GM23338 (cell line): ENCODE data around the gene MICAL2. TPM values are rescaled to one million over a fixed set of nuclear protein-coding genes. Genes with fewer than 3 reads are reported as not detected.
A peak's percentile ranks its signal among the peaks of the same experiment; 100 is the strongest.

Experiments
- ATAC-seq: fragments of 200-7000 bp; cut with Tn5 transposase; 3 replicates; pipeline ENCODE4 v1.9.1; 2020
- DNase-seq: peaks from one replicate; pipeline ENCODE4 v3.0.0-alpha.2; 2015; ENCODE audit warnings: low spot score
- H2AFZ ChIP-seq: fragments of 200-600 bp; sonication (generic); 2 replicates; pipeline ENCODE4 v1.8.0; 2016; ENCODE audit warnings: antibody characterized with exemption, mild to moderate bottlenecking, moderate library complexity
- H3F3A ChIP-seq: fragments of 200-600 bp; sonication (generic); replicated peaks from 2 replicates; pipeline ENCODE4 v1.8.0; 2017; ENCODE audit warnings: antibody characterized with exemption, mixed run types, low read depth
- H3K27ac ChIP-seq: fragments of 200-600 bp; sonication (generic); 2 replicates; pipeline ENCODE4 v1.6.1; 2016; ENCODE audit warnings: low read depth
- H3K27me3 ChIP-seq: fragments of 200-600 bp; sonication (generic); 2 replicates; pipeline ENCODE4 v1.8.0; 2016; ENCODE audit warnings: mild to moderate bottlenecking, mixed run types, moderate library complexity; ENCODE audit not compliant: insufficient read depth
- H3K36me3 ChIP-seq: fragments of 200-600 bp; sonication (generic); 2 replicates; pipeline ENCODE4 v1.8.0; 2016; ENCODE audit warnings: mild to moderate bottlenecking; ENCODE audit not compliant: insufficient read depth
- H3K4me1 ChIP-seq: fragments of 200-600 bp; sonication (generic); 2 replicates; pipeline ENCODE4 v1.8.0; 2016; ENCODE audit warnings: mild to moderate bottlenecking, moderate library complexity; ENCODE audit not compliant: insufficient read depth
- H3K4me2 ChIP-seq: fragments of 200-600 bp; sonication (generic); 2 replicates; pipeline ENCODE4 v1.7.1; 2017; ENCODE audit warnings: mixed run types
- H3K4me3 ChIP-seq: fragments of 200-600 bp; sonication (generic); 2 replicates; pipeline ENCODE4 v1.6.1; 2016; ENCODE audit warnings: mixed run types
- H3K79me2 ChIP-seq: fragments of 200-600 bp; sonication (generic); replicated peaks from 2 replicates; pipeline ENCODE4 v1.8.0; 2017; ENCODE audit warnings: mild to moderate bottlenecking; ENCODE audit not compliant: insufficient read depth
- H3K9me2 ChIP-seq: fragments of 200-600 bp; sonication (generic); 2 replicates; pipeline ENCODE4 v1.8.0; 2017; ENCODE audit not compliant: insufficient read depth
- H4K20me1 ChIP-seq: fragments of 200-600 bp; sonication (generic); replicated peaks from 2 replicates; pipeline ENCODE4 v1.8.0; 2017; ENCODE audit warnings: mild to moderate bottlenecking; ENCODE audit not compliant: insufficient read depth
- H3K27ac Mint-ChIP-seq: 2 replicates; pipeline ENCODE4 v1.8.0; 2020; ENCODE audit warnings: inconsistent platforms, mild to moderate bottlenecking, moderate library complexity, mixed read lengths
- H3K27me3 Mint-ChIP-seq: 3 replicates; pipeline ENCODE4 v1.8.0; 2022; ENCODE audit warnings: low read depth, mild to moderate bottlenecking, moderate library complexity, mixed read lengths, inconsistent platforms; ENCODE audit not compliant: insufficient read depth, poor library complexity
- H3K36me3 Mint-ChIP-seq: 3 replicates; pipeline ENCODE4 v1.8.0; 2021; ENCODE audit warnings: low read depth, mild to moderate bottlenecking, inconsistent platforms, moderate library complexity, mixed read lengths
- H3K4me1 Mint-ChIP-seq: 3 replicates; pipeline ENCODE4 v1.8.0; 2020; ENCODE audit warnings: mild to moderate bottlenecking, inconsistent platforms, mixed read lengths
- H3K4me3 Mint-ChIP-seq: 3 replicates; pipeline ENCODE4 v1.8.0; 2021; ENCODE audit warnings: moderate library complexity, mild to moderate bottlenecking, inconsistent platforms, mixed read lengths
- H3K9me3 Mint-ChIP-seq: 3 replicates; pipeline ENCODE4 v1.8.0; 2020; ENCODE audit warnings: moderate library complexity, mild to moderate bottlenecking, inconsistent platforms, mixed read lengths
- CREB1 ChIP-seq: fragments of 250-450 bp; sonication (Bioruptor Pico); IDR thresholded peaks from 2 replicates; pipeline ENCODE4 v1.5.0; 2020; ENCODE audit warnings: low read depth, mild to moderate bottlenecking, moderate library complexity
- EZH2 ChIP-seq: fragments of 200-600 bp; sonication (generic); IDR thresholded peaks from one replicate; pipeline ENCODE4 v1.8.0; 2017; ENCODE audit warnings: antibody characterized with exemption, mild to moderate bottlenecking, low read depth; ENCODE audit not compliant: unreplicated experiment
- EZH2phosphoT487 ChIP-seq: fragments of 200-600 bp; sonication (generic); IDR thresholded peaks from one replicate; pipeline ENCODE4 v1.8.1; 2018; ENCODE audit warnings: antibody characterized with exemption; ENCODE audit not compliant: unreplicated experiment
- POLR2AphosphoS5 ChIP-seq: IDR thresholded peaks from 2 replicates; pipeline ENCODE4 v1.6.1; 2016; ENCODE audit warnings: antibody characterized with exemption, low read depth
- STAT1 ChIP-seq: IDR thresholded peaks from one replicate; pipeline ENCODE4 v1.6.1; 2016; ENCODE audit warnings: antibody characterized with exemption; ENCODE audit not compliant: unreplicated experiment
- ZNF114 ChIP-seq: fragments of 250-450 bp; sonication (Bioruptor Pico); IDR thresholded peaks from 2 replicates; pipeline ENCODE4 v1.5.0; 2020; ENCODE audit warnings: mild to moderate bottlenecking, moderate library complexity
- ZNF331 ChIP-seq: fragments of 250-450 bp; sonication (Bioruptor Pico); IDR thresholded peaks from 2 replicates; pipeline ENCODE4 v1.5.0; 2020; ENCODE audit warnings: low read depth, mild to moderate bottlenecking, moderate library complexity
- polyA plus RNA-seq: library from polyadenylated mRNA; unstranded; fragments of >200 nt; fragmentation: Nextera tagmentation; extraction: Ambion mirVana; gene quantifications from 2 replicates; pipeline ENCODE4 v1.2.1, GENCODE V29; 2016
- total RNA-seq: library from RNA; depleted of rRNA; stranded (reverse); fragments of >200 nt; shearing (Covaris generic); gene quantifications from 2 replicates; pipeline ENCODE4 v1.2.3, GENCODE V29; 2014
- TF ChIP-seq, protein P1 (sequence below), 2 experiments: fragments of 200-600 bp in 1 of 2; sonication (generic) in 1 of 2; conservative IDR thresholded peaks; 2 replicates each; pipeline versions ENCODE4 v1.5.1 to v1.6.1; 2016 to 2017; ENCODE audit warnings: antibody characterized with exemption in 2 of 2, low read depth in 2 of 2, mild to moderate bottlenecking in 2 of 2, moderate library complexity in 1 of 2
- TF ChIP-seq, protein P2 (sequence below): IDR thresholded peaks from one replicate; pipeline ENCODE4 v1.6.1; 2018; ENCODE audit warnings: antibody characterized with exemption; ENCODE audit not compliant: unreplicated experiment
- TF ChIP-seq, protein P3 (sequence below): fragments of 250-450 bp; sonication (Bioruptor Pico); IDR thresholded peaks from 2 replicates; pipeline ENCODE4 v1.5.0; 2020; ENCODE audit warnings: mild to moderate bottlenecking, moderate library complexity

The MICAL2 gene
- total and polyA plus RNA-seq, 2 experiments from 2014 or later, result 0.66 to 1.4 TPM

GRCh38 chr11:12118949-12119348, 8.6 kb downstream of the MICAL2 start:
- no peak overlapping the region for H3K27ac Mint-ChIP-seq
- no peak for TF ChIP-seq EZH2
- TF ChIP-seq, protein P1, sequence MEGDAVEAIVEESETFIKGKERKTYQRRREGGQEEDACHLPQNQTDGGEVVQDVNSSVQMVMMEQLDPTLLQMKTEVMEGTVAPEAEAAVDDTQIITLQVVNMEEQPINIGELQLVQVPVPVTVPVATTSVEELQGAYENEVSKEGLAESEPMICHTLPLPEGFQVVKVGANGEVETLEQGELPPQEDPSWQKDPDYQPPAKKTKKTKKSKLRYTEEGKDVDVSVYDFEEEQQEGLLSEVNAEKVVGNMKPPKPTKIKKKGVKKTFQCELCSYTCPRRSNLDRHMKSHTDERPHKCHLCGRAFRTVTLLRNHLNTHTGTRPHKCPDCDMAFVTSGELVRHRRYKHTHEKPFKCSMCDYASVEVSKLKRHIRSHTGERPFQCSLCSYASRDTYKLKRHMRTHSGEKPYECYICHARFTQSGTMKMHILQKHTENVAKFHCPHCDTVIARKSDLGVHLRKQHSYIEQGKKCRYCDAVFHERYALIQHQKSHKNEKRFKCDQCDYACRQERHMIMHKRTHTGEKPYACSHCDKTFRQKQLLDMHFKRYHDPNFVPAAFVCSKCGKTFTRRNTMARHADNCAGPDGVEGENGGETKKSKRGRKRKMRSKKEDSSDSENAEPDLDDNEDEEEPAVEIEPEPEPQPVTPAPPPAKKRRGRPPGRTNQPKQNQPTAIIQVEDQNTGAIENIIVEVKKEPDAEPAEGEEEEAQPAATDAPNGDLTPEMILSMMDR (conservative IDR thresholded peaks at IDR 0.05; ENCODE audit: low read depth in 2 of 2), result peak in 1 of 2 experiments; percentile 14; a peak in 2 of 4 replicates
- TF ChIP-seq ZNF331 (CRISPR knock-in tag), result no peak
- no peak for TF ChIP-seq POLR2AphosphoS5
- TF ChIP-seq ZNF114 (CRISPR knock-in tag), result no peak
- no peak for TF ChIP-seq STAT1
- DNase-seq (peak; percentile 21), ATAC-seq (no peak)
- H3K27me3 ChIP-seq, result no peaks in the 10 kb centered on the region
- H3K4me2 ChIP-seq, result no peak overlapping the region
- H3K4me1 Mint-ChIP-seq, result peaks cover 7% of the 10 kb centered on the region
- no peak overlapping the region for H3K4me3 ChIP-seq
- H3K27me3 Mint-ChIP-seq, result peaks cover 10% of the 10 kb centered on the region
- H3K4me1 ChIP-seq, result no peaks in the 10 kb centered on the region
- no peaks in the 10 kb centered on the region for H3K36me3 ChIP-seq
- no peaks in the 10 kb centered on the region for H3F3A ChIP-seq
- H3K79me2 ChIP-seq, result no peaks in the 10 kb centered on the region
- no peaks in the 10 kb centered on the region for H3K9me3 Mint-ChIP-seq
- H3K9me2 ChIP-seq, result no peaks in the 10 kb centered on the region
- no peak overlapping the region for H3K27ac ChIP-seq
- H4K20me1 ChIP-seq, result no peaks in the 10 kb centered on the region
- no peaks in the 10 kb centered on the region; the same call in 2 of the 3 replicates for H3K36me3 Mint-ChIP-seq
- H3K4me3 Mint-ChIP-seq, result no peak overlapping the region; the same call in 2 of the 3 replicates
- H2AFZ ChIP-seq, result 0 out of 2 replicates have a peak overlapping the region, but pooled peaks have one; percentile 43

DNA sequence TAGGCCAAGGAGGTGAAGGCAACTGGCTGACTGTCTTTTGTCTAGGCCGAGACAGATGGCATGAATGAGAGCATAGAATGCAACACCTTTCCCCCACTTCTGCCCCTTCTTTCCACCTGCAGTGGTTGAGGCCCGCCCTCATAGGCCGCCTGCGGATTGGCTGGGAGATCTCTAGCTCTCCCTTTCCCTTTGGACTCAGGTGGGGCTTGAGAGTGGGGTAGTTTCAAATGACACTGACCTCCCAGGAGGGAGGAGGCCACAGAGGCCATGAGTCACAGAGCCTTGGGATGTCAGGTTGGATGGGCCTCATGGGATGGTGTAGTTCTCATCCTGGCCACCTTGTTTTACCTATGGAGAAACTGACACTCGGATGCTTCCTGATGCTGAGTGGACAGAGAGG, 9.1 kb downstream of the MICAL2 start:
- no peak; the same call in 1 of the 3 replicates for ATAC-seq
- Histone ChIP-seq H3K9me2 (no peaks in the 10 kb centered on the region), H4K20me1 (no peaks in the 10 kb centered on the region), H3K36me3 (no peaks in the 10 kb centered on the region), H3K4me1 (no peaks in the 10 kb centered on the region), H3K4me2 (no peak overlapping the region), H3K4me3 (no peak overlapping the region), H3K79me2 (no peaks in the 10 kb centered on the region), H3K27ac (no peak overlapping the region), H3F3A (no peaks in the 10 kb centered on the region), H2AFZ (no peak overlapping the region), H3K27me3 (no peaks in the 10 kb centered on the region)
- Mint-ChIP-seq H3K27ac (no peak overlapping the region), H3K4me3 (no peak overlapping the region), H3K4me1 (peaks cover 8% of the 10 kb centered on the region), H3K27me3 (peaks cover 8% of the 10 kb centered on the region), H3K9me3 (no peaks in the 10 kb centered on the region), H3K36me3 (no peaks in the 10 kb centered on the region; the same call in 2 of the 3 replicates)
- DNase-seq, result no peak
- TF ChIP-seq ZNF114 (CRISPR knock-in tag) (no peak), CREB1 (CRISPR knock-in tag) (no peak), EZH2phosphoT487 (no peak)
- TF ChIP-seq, protein P2, sequence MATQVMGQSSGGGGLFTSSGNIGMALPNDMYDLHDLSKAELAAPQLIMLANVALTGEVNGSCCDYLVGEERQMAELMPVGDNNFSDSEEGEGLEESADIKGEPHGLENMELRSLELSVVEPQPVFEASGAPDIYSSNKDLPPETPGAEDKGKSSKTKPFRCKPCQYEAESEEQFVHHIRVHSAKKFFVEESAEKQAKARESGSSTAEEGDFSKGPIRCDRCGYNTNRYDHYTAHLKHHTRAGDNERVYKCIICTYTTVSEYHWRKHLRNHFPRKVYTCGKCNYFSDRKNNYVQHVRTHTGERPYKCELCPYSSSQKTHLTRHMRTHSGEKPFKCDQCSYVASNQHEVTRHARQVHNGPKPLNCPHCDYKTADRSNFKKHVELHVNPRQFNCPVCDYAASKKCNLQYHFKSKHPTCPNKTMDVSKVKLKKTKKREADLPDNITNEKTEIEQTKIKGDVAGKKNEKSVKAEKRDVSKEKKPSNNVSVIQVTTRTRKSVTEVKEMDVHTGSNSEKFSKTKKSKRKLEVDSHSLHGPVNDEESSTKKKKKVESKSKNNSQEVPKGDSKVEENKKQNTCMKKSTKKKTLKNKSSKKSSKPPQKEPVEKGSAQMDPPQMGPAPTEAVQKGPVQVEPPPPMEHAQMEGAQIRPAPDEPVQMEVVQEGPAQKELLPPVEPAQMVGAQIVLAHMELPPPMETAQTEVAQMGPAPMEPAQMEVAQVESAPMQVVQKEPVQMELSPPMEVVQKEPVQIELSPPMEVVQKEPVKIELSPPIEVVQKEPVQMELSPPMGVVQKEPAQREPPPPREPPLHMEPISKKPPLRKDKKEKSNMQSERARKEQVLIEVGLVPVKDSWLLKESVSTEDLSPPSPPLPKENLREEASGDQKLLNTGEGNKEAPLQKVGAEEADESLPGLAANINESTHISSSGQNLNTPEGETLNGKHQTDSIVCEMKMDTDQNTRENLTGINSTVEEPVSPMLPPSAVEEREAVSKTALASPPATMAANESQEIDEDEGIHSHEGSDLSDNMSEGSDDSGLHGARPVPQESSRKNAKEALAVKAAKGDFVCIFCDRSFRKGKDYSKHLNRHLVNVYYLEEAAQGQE, result no peak
- TF ChIP-seq, protein P3, sequence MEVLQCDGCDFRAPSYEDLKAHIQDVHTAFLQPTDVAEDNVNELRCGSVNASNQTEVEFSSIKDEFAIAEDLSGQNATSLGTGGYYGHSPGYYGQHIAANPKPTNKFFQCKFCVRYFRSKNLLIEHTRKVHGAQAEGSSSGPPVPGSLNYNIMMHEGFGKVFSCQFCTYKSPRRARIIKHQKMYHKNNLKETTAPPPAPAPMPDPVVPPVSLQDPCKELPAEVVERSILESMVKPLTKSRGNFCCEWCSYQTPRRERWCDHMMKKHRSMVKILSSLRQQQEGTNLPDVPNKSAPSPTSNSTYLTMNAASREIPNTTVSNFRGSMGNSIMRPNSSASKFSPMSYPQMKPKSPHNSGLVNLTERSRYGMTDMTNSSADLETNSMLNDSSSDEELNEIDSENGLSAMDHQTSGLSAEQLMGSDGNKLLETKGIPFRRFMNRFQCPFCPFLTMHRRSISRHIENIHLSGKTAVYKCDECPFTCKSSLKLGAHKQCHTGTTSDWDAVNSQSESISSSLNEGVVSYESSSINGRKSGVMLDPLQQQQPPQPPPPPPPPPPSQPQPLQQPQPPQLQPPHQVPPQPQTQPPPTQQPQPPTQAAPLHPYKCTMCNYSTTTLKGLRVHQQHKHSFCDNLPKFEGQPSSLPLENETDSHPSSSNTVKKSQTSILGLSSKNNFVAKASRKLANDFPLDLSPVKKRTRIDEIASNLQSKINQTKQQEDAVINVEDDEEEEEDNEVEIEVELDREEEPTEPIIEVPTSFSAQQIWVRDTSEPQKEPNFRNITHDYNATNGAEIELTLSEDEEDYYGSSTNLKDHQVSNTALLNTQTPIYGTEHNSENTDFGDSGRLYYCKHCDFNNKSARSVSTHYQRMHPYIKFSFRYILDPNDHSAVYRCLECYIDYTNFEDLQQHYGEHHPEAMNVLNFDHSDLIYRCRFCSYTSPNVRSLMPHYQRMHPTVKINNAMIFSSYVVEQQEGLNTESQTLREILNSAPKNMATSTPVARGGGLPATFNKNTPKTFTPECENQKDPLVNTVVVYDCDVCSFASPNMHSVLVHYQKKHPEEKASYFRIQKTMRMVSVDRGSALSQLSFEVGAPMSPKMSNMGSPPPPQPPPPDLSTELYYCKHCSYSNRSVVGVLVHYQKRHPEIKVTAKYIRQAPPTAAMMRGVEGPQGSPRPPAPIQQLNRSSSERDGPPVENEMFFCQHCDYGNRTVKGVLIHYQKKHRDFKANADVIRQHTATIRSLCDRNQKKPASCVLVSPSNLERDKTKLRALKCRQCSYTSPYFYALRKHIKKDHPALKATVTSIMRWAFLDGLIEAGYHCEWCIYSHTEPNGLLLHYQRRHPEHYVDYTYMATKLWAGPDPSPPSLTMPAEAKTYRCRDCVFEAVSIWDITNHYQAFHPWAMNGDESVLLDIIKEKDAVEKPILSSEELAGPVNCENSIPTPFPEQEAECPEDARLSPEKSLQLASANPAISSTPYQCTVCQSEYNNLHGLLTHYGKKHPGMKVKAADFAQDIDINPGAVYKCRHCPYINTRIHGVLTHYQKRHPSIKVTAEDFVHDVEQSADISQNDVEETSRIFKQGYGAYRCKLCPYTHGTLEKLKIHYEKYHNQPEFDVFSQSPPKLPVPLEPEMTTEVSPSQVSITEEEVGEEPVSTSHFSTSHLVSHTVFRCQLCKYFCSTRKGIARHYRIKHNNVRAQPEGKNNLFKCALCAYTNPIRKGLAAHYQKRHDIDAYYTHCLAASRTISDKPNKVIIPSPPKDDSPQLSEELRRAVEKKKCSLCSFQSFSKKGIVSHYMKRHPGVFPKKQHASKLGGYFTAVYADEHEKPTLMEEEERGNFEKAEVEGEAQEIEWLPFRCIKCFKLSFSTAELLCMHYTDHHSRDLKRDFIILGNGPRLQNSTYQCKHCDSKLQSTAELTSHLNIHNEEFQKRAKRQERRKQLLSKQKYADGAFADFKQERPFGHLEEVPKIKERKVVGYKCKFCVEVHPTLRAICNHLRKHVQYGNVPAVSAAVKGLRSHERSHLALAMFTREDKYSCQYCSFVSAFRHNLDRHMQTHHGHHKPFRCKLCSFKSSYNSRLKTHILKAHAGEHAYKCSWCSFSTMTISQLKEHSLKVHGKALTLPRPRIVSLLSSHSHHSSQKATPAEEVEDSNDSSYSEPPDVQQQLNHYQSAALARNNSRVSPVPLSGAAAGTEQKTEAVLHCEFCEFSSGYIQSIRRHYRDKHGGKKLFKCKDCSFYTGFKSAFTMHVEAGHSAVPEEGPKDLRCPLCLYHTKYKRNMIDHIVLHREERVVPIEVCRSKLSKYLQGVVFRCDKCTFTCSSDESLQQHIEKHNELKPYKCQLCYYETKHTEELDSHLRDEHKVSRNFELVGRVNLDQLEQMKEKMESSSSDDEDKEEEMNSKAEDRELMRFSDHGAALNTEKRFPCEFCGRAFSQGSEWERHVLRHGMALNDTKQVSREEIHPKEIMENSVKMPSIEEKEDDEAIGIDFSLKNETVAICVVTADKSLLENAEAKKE (CRISPR knock-in tag), result no peak
